SIG-M5 treated with dmso at 0.1 percent for 504 hours (cell line): ENCODE results near the gene GOLGA2.

Source experiments
- DNase-seq: peaks from one replicate; lab custom pipeline; 2025; ENCODE audit not compliant: unreplicated experiment; lab: John Stamatoyannopoulos, UW

The GOLGA2 gene

GRCh38 chr9:128275198-128276007 lies at the start of gene GOLGA2:
Gene GOLGA2 (minus strand): TSS chr9:128276007. CDS start chr9:128275976, 31 bp downstream.
- no peak for DNase-seq

GRCh38 chr9:128324401-128324800 lies 48.6 kb upstream of the GOLGA2 start:
- no peak for DNase-seq

GRCh38 chr9:128323791-128324190 lies 48.0 kb upstream of the GOLGA2 start:
- DNase-seq = peak; percentile 12

GRCh38 chr9:128323212-128323730 lies 47.5 kb upstream of the GOLGA2 start:
- DNase-seq = peak; percentile 26

GRCh38 chr9:128322404-128323211 lies 46.8 kb upstream of the GOLGA2 start, which contains the start of the genes COQ4 and TRUB2:
Gene COQ4 (plus strand): TSS chr9:128322839. CDS start chr9:128322859, 20 bp downstream.
Gene TRUB2 (minus strand): TSS chr9:128322447. CDS start chr9:128322408, 39 bp downstream.
- peak; percentile 96 for DNase-seq

- DNase-seq = no peak
These were observed 46.1 kb upstream of the GOLGA2 start for GRCh38 chr9:128321879-128322403.

- no peak for DNase-seq
These were observed 45.5 kb upstream of the GOLGA2 start for GRCh38 chr9:128321343-128321742.

GRCh38 chr9:128317629-128318028 lies 41.8 kb upstream of the GOLGA2 start:
- no peak for DNase-seq

- no peak for DNase-seq
These were observed 40.6 kb upstream of the GOLGA2 start for GRCh38 chr9:128316421-128316820.

- DNase-seq = no peak
These were observed 38.9 kb upstream of the GOLGA2 start for GRCh38 chr9:128314697-128315096.

- no peak for DNase-seq
These were observed 34.7 kb upstream of the GOLGA2 start for GRCh38 chr9:128310461-128310860.

GRCh38 chr9:128309551-128309950 lies 33.7 kb upstream of the GOLGA2 start:
- DNase-seq = no peak

- DNase-seq = no peak
These were observed 29.1 kb upstream of the GOLGA2 start for GRCh38 chr9:128304971-128305288.

- no peak for DNase-seq
These were observed 28.5 kb upstream of the GOLGA2 start for GRCh38 chr9:128304136-128304970.

GRCh38 chr9:128298535-128299482 lies 23.0 kb upstream of the GOLGA2 start:
- DNase-seq = peak; percentile 36

- no peak for DNase-seq
These were observed 21.5 kb upstream of the GOLGA2 start for GRCh38 chr9:128297221-128297773.

- DNase-seq = no peak
These were observed 20.8 kb upstream of the GOLGA2 start for GRCh38 chr9:128296340-128297220.

- DNase-seq = no peak
These were observed 18.3 kb upstream of the GOLGA2 start for GRCh38 chr9:128294142-128294541.
